VCaP (cell line): ENCODE results near the gene AMDHD2.
A peak's percentile ranks its signal among the peaks of the same experiment; 100 is the strongest.

Experiments used
- H3K27ac ChIP-seq: fragments of 450-650 bp; 2 replicates; pipeline ENCODE4 v1.5.1; 2017
- TF ChIP-seq, protein P1 (sequence below): fragments of 450-650 bp; conservative IDR thresholded peaks from 2 replicates; pipeline ENCODE4 v1.5.1; 2017; ENCODE audit warnings: mild to moderate bottlenecking, moderate library complexity

Gene AMDHD2, protein sequence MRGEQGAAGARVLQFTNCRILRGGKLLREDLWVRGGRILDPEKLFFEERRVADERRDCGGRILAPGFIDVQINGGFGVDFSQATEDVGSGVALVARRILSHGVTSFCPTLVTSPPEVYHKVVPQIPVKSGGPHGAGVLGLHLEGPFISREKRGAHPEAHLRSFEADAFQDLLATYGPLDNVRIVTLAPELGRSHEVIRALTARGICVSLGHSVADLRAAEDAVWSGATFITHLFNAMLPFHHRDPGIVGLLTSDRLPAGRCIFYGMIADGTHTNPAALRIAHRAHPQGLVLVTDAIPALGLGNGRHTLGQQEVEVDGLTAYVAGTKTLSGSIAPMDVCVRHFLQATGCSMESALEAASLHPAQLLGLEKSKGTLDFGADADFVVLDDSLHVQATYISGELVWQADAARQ

DNA sequence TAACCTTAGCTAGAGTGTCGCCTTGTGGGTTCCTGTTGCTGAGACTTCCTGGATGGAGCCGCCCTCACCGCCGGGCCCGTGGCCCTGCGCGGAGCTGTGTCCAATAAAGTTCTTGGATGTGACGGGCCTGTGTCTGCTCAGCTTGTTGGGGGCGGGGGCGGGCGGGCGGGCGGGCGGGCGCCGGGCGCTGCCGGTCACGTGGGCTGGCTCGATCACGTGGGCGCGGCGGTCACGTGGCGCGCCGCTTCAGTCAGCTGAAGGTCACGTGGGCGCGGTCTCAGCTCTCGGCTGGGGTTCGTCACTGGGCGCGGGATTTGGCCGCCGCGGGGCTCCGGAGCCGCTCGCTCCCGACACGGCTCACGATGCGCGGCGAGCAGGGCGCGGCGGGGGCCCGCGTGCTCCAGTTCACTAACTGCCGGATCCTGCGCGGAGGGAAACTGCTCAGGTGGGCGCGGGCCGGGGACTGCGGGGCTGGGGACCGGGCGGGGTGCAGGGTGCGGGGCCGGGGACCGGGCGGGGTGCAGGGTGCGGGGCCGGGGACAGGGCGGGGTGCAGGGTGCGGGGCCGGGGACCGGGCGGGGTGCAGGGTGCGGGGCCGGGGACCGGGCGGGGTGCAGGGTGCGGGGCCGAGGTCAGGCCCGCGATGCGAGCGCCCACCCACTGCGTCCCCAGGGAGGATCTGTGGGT, at the start of gene AMDHD2:
TSS of gene AMDHD2 (plus strand) at position 275 of the 687 bp plus-strand sequence. CDS start at position 363, 88 bp downstream.
- peak within 1 kb of the TSS; percentile 40 for H3K27ac ChIP-seq

DNA sequence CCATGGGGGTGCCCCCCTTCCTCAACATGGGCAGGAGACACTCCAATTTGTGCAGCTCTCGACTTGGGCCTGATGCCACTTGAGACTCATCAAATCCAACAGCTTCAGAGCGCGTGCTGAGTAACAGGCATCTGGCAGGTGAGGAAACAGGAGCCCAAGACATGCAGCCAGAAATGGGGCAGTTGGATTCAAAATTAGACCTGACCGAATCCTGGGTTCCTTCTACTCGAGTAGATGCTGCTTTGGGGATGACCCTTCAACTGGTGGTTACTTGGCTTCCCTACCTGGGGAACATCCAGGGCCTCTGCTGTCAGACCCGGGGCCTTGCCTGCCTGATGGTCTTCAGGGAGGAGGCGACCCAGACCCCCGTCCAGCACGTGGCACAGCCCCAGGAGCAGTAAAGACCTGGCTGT, 49.6 kb upstream of the AMDHD2 start:
- TF ChIP-seq, protein P1, sequence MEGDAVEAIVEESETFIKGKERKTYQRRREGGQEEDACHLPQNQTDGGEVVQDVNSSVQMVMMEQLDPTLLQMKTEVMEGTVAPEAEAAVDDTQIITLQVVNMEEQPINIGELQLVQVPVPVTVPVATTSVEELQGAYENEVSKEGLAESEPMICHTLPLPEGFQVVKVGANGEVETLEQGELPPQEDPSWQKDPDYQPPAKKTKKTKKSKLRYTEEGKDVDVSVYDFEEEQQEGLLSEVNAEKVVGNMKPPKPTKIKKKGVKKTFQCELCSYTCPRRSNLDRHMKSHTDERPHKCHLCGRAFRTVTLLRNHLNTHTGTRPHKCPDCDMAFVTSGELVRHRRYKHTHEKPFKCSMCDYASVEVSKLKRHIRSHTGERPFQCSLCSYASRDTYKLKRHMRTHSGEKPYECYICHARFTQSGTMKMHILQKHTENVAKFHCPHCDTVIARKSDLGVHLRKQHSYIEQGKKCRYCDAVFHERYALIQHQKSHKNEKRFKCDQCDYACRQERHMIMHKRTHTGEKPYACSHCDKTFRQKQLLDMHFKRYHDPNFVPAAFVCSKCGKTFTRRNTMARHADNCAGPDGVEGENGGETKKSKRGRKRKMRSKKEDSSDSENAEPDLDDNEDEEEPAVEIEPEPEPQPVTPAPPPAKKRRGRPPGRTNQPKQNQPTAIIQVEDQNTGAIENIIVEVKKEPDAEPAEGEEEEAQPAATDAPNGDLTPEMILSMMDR: no peak
- peak overlapping the region; percentile 45; the same call in 1 of the 2 replicates for H3K27ac ChIP-seq

More for the DNA sequence above, at the start of gene AMDHD2:
- TF ChIP-seq, protein P1: no peak

DNA sequence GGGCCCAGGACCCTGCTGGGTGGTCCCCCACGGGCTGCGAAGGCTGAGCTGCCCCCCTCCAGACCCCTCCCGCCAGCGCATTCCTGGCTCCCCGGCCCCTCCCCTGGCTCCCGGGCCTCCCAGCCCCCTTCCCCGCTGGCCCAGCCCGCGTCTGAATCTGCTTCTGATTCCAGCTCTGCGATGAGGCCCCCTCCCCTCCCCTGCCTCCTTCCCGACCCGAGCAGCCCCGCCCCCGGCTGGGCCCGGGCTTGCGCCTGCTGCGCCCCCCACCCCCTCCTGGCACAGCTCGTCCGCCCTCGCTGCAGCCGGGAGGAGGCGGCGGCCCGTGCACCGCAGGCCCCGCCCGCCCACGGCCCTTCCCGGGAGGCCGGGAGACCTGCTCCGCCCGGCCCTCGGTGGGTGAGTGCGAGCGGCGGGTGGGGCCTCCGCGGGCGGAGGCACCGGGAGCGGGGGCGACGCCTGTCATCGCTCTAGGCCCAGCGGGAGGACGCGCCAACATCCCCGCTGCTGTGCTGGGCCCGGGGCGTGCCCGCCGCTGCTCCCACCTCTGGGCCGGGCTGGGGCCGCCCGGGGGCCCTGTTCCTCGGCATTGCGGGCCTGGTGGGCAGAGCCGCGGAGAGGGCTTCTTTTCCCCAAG, 49.0 kb upstream of the AMDHD2 start, which contains the start of gene NTN3:
TSS of gene NTN3 (plus strand) at position 282 of the 637 bp plus-strand sequence. CDS start 405 bp downstream, outside the sequence.
- TF ChIP-seq, protein P1: no peak
- H3K27ac ChIP-seq: peak within 1 kb of the TSS; percentile 45; the same call in 1 of the 2 replicates

DNA sequence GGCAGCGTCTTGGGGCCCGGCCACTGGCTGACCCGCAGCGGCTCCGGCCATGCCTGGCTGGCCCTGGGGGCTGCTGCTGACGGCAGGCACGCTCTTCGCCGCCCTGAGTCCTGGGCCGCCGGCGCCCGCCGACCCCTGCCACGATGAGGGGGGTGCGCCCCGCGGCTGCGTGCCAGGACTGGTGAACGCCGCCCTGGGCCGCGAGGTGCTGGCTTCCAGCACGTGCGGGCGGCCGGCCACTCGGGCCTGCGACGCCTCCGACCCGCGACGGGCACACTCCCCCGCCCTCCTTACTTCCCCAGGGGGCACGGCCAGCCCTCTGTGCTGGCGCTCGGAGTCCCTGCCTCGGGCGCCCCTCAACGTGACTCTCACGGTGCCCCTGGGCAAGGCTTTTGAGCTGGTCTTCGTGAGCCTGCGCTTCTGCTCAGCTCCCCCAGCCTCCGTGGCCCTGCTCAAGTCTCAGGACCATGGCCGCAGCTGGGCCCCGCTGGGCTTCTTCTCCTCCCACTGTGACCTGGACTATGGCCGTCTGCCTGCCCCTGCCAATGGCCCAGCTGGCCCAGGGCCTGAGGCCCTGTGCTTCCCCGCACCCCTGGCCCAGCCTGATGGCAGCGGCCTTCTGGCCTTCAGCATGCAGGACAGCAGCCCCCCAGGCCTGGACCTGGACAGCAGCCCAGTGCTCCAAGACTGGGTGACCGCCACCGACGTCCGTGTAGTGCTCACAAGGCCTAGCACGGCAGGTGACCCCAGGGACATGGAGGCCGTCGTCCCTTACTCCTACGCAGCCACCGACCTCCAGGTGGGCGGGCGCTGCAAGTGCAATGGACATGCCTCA, 48.3 kb upstream of the AMDHD2 start:
- H3K27ac ChIP-seq: peak overlapping the region; percentile 45; the same call in 1 of the 2 replicates
- TF ChIP-seq, protein P1: no peak

DNA sequence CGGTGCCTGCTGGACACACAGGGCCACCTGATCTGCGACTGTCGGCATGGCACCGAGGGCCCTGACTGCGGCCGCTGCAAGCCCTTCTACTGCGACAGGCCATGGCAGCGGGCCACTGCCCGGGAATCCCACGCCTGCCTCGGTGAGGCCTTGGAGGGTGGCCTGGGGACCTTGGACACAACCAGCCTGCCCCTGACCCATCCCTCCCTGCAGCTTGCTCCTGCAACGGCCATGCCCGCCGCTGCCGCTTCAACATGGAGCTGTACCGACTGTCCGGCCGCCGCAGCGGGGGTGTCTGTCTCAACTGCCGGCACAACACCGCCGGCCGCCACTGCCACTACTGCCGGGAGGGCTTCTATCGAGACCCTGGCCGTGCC, 47.7 kb upstream of the AMDHD2 start:
- TF ChIP-seq, protein P1: no peak
- no peak overlapping the region for H3K27ac ChIP-seq

DNA sequence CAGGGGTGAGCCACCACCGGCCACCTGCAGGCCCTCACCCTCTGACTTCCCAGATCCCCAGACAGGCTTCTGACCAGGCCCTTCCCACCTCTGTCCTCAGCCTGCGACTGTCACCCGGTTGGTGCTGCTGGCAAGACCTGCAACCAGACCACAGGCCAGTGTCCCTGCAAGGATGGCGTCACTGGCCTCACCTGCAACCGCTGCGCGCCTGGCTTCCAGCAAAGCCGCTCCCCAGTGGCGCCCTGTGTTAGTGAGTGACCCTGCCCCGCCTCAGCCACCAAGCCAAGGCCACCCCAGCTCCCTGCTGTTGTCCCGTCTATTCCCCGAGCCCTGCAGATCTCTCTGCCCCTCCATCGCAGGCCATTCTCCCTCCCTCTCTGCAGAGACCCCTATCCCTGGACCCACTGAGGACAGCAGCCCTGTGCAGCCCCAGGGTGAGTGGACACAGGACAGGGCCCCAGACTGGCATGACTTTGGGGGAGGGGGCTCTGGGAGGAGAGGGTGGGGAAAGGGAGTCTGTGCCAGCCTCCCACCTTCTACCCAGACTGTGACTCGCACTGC, 47.2 kb upstream of the AMDHD2 start:
- TF ChIP-seq, protein P1: no peak
- peak overlapping the region; percentile 81 for H3K27ac ChIP-seq
